ENCODE data around the gene ADGRG6. TPM values are rescaled to one million over a fixed set of nuclear protein-coding genes. Genes with fewer than 3 reads are reported as not detected.

The ADGRG6 gene
- total and polyA plus RNA-seq, 2 donors (not counting 1 experiment from before 2014, with no cell fraction given): 0.03 TPM; not detected in 1

- WGBS (ENCODE audit: insufficient coverage): 100% methylated on average over 1 of the region's 1 CpG
- Histone ChIP-seq H3K9me3 (ENCODE audit: control extremely low read depth in 1 of 3, control insufficient read depth in 2 of 3, insufficient read depth in 1 of 3, low read length in 2 of 3) (no peaks in the 10 kb centered on the region), H3K9ac (ENCODE audit: low read length) (no peak overlapping the region), H3K36me3 (replicated peaks in 1 of 2; ENCODE audit: control extremely low read depth in 1 of 2, control insufficient read depth in 1 of 2, extremely low read depth in 1 of 2, insufficient read depth in 2 of 2, low read length in 1 of 2) (no peaks in the 10 kb centered on the region), H3K27ac (ENCODE audit: low read length in 2 of 2) (no peak overlapping the region), H2AFZ (ENCODE audit: insufficient read depth, low read depth, low read length, poor library complexity, severe bottlenecking) (no peak overlapping the region), H3K4me3 (ENCODE audit: control extremely low read depth in 1 of 5, extremely low read depth in 1 of 5, insufficient read depth in 1 of 5, low read depth in 2 of 5, low read length in 4 of 5) (no peak overlapping the region), H3K4me1 (ENCODE audit: control insufficient read depth in 2 of 2, insufficient read depth in 2 of 2, low read length in 2 of 2) (no peaks in the 10 kb centered on the region), H3K4me2 (replicated peaks; ENCODE audit: low read depth, low read length, poor library complexity, severe bottlenecking) (no peak overlapping the region), H3K27me3 (replicated peaks in 1 of 4; ENCODE audit: control extremely low read depth in 1 of 4, control insufficient read depth in 3 of 4, insufficient read depth in 4 of 4, low read length in 3 of 4) (no peaks in the 10 kb centered on the region), H4K20me1 (ENCODE audit: control insufficient read depth, insufficient read depth, low read length, poor library complexity, severe bottlenecking) (no peaks in the 10 kb centered on the region), H3K79me2 (ENCODE audit: control insufficient read depth, insufficient read depth, low read length) (no peaks in the 10 kb centered on the region)
- ChIA-PET CTCF (interaction anchor here (1.3 kb wide), 1 partner anchor 35 kb away, joined by 3 read pairs; no protein-coding TSS in a partner anchor), POLR2A (no interaction called here)
- Mint-ChIP-seq H3K4me1 (no peaks in the 10 kb centered on the region), H3K27ac (no peak overlapping the region), H3K9me3 (ENCODE audit: insufficient read depth) (no peaks in the 10 kb centered on the region), H3K27me3 (peaks cover 16% of the 10 kb centered on the region), H3K4me3 (no peak overlapping the region)
- ATAC-seq (ENCODE audit: low read depth): no peak
- no peak for DNase-seq
- no peak for TF ChIP-seq EZH2 (IDR thresholded peaks at IDR 0.05; ENCODE audit: borderline replicate concordance, insufficient read depth, low read depth, low read length, poor library complexity, severe bottlenecking)
- TF ChIP-seq, protein P1, sequence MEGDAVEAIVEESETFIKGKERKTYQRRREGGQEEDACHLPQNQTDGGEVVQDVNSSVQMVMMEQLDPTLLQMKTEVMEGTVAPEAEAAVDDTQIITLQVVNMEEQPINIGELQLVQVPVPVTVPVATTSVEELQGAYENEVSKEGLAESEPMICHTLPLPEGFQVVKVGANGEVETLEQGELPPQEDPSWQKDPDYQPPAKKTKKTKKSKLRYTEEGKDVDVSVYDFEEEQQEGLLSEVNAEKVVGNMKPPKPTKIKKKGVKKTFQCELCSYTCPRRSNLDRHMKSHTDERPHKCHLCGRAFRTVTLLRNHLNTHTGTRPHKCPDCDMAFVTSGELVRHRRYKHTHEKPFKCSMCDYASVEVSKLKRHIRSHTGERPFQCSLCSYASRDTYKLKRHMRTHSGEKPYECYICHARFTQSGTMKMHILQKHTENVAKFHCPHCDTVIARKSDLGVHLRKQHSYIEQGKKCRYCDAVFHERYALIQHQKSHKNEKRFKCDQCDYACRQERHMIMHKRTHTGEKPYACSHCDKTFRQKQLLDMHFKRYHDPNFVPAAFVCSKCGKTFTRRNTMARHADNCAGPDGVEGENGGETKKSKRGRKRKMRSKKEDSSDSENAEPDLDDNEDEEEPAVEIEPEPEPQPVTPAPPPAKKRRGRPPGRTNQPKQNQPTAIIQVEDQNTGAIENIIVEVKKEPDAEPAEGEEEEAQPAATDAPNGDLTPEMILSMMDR (IDR thresholded peaks at IDR 0.05): no peak
- intact Hi-C loops (cut with micrococcal nuclease): no loop called here
Observed at GRCh38 chr6:142438898-142439297, 137.1 kb downstream of the ADGRG6 start.

- no peak overlapping the region for H3K27ac Mint-ChIP-seq
- H3K27me3 Mint-ChIP-seq: peaks cover 11% of the 10 kb centered on the region
- H3K27ac ChIP-seq (ENCODE audit: low read length in 2 of 2): no peak overlapping the region
- H3K79me2 ChIP-seq (ENCODE audit: control insufficient read depth, insufficient read depth, low read length): no peaks in the 10 kb centered on the region
- H3K4me1 ChIP-seq (ENCODE audit: control insufficient read depth in 2 of 2, insufficient read depth in 2 of 2, low read length in 2 of 2): no peaks in the 10 kb centered on the region
- H3K27me3 ChIP-seq (replicated peaks in 1 of 4; ENCODE audit: control extremely low read depth in 1 of 4, control insufficient read depth in 3 of 4, insufficient read depth in 4 of 4, low read length in 3 of 4): no peaks in the 10 kb centered on the region
- ChIA-PET CTCF (no interaction called here), POLR2A (no interaction called here)
- no peaks in the 10 kb centered on the region for H3K4me1 Mint-ChIP-seq
- no peak overlapping the region for H3K4me3 ChIP-seq (ENCODE audit: control extremely low read depth in 1 of 5, extremely low read depth in 1 of 5, insufficient read depth in 1 of 5, low read depth in 2 of 5, low read length in 4 of 5)
- 98% methylated on average over 3 of the region's 4 CpGs for WGBS (ENCODE audit: insufficient coverage)
- no peak overlapping the region for H3K4me2 ChIP-seq (replicated peaks; ENCODE audit: low read depth, low read length, poor library complexity, severe bottlenecking)
- ATAC-seq (ENCODE audit: low read depth) (no peak), DNase-seq (no peak)
- H2AFZ ChIP-seq (ENCODE audit: insufficient read depth, low read depth, low read length, poor library complexity, severe bottlenecking): no peak overlapping the region
- no peaks in the 10 kb centered on the region for H3K36me3 ChIP-seq (replicated peaks in 1 of 2; ENCODE audit: control extremely low read depth in 1 of 2, control insufficient read depth in 1 of 2, extremely low read depth in 1 of 2, insufficient read depth in 2 of 2, low read length in 1 of 2)
- H3K4me3 Mint-ChIP-seq: no peak overlapping the region
- intact Hi-C loops (cut with micrococcal nuclease): no loop called here
- no peak for TF ChIP-seq EZH2 (IDR thresholded peaks at IDR 0.05; ENCODE audit: borderline replicate concordance, insufficient read depth, low read depth, low read length, poor library complexity, severe bottlenecking)
- TF ChIP-seq, protein P1 (IDR thresholded peaks at IDR 0.05): no peak
- no peak overlapping the region for H3K9ac ChIP-seq (ENCODE audit: low read length)
- H3K9me3 ChIP-seq (ENCODE audit: control extremely low read depth in 1 of 3, control insufficient read depth in 2 of 3, insufficient read depth in 1 of 3, low read length in 2 of 3): no peaks in the 10 kb centered on the region
- no peaks in the 10 kb centered on the region for H4K20me1 ChIP-seq (ENCODE audit: control insufficient read depth, insufficient read depth, low read length, poor library complexity, severe bottlenecking)
- H3K9me3 Mint-ChIP-seq (ENCODE audit: insufficient read depth): no peaks in the 10 kb centered on the region
Observed at GRCh38 chr6:142440600-142441293, 138.9 kb downstream of the ADGRG6 start.

Data from B cell (primary cell).